HEK293T (cell line): ENCODE measurements around the gene TBC1D5.
"Not testable (repeated sequence)": the region's sequence is repeated elsewhere in the genome, so short reads cannot be mapped to it uniquely, and the experiment has no call there.

Experiments used
- CTCF ChIA-PET: fragments of 350-600 bp; formaldehyde crosslinking; extraction: SDS; loops from one replicate; lab custom pipeline; 2021; ENCODE audit warnings: antibody characterized with exemption, inconsistent platforms; lab: Yijun Ruan, JAX
- POLR2A ChIA-PET: fragments of 350-600 bp; formaldehyde crosslinking; extraction: SDS; loops from one replicate; lab custom pipeline; 2020; ENCODE audit warnings: antibody characterized with exemption, inconsistent platforms; lab: Yijun Ruan, JAX
- DNase-seq: peaks from one replicate; pipeline ENCODE4 v3.0.0; 2012; ENCODE audit warnings: mixed read lengths; ENCODE audit errors: extremely low spot score
- ARNT ChIP-seq: fragments of 450-650 bp; IDR thresholded peaks from 2 replicates; pipeline ENCODE4 v1.6.1; 2017; ENCODE audit warnings: mild to moderate bottlenecking
- BHLHE40 ChIP-seq: fragments of 450-650 bp; IDR thresholded peaks from 2 replicates; pipeline ENCODE4 v1.6.1; 2016; ENCODE audit warnings: mild to moderate bottlenecking, moderate library complexity, borderline replicate concordance
- CTBP1 ChIP-seq: fragments of 450-650 bp; IDR thresholded peaks from 2 replicates; pipeline ENCODE4 v1.6.1; 2016; ENCODE audit warnings: borderline replicate concordance
- ELF4 ChIP-seq: fragments of 450-650 bp; IDR thresholded peaks from 2 replicates; pipeline ENCODE4 v1.6.1; 2017; ENCODE audit warnings: antibody characterized with exemption
- FOXA1 ChIP-seq: fragments of 450-650 bp; IDR thresholded peaks from 2 replicates; pipeline ENCODE4 v1.6.1; 2016; ENCODE audit warnings: mild to moderate bottlenecking
- FOXK2 ChIP-seq: fragments of 450-650 bp; IDR thresholded peaks from 2 replicates; pipeline ENCODE4 v1.6.1; 2016; ENCODE audit warnings: mild to moderate bottlenecking
- FOXM1 ChIP-seq: fragments of 450-650 bp; IDR thresholded peaks from 2 replicates; pipeline ENCODE4 v1.6.1; 2017; ENCODE audit warnings: mild to moderate bottlenecking, borderline replicate concordance
- HDGF ChIP-seq: fragments of 450-650 bp; IDR thresholded peaks from 2 replicates; pipeline ENCODE4 v1.6.1; 2017; ENCODE audit warnings: antibody characterized with exemption, borderline replicate concordance
- L3MBTL2 ChIP-seq: fragments of 450-650 bp; conservative IDR thresholded peaks from 2 replicates; pipeline ENCODE4 v1.6.1; 2016; ENCODE audit warnings: mild to moderate bottlenecking
- LEF1 ChIP-seq: fragments of 450-650 bp; IDR thresholded peaks from 2 replicates; pipeline ENCODE4 v1.6.1; 2017; ENCODE audit warnings: mild to moderate bottlenecking, borderline replicate concordance
- NFRKB ChIP-seq: fragments of 450-650 bp; IDR thresholded peaks from 2 replicates; pipeline ENCODE4 v1.6.1; 2016; ENCODE audit warnings: mild to moderate bottlenecking, moderate library complexity
- PKNOX1 ChIP-seq: fragments of 450-650 bp; IDR thresholded peaks from 2 replicates; pipeline ENCODE4 v1.6.1; 2016
- SP1 ChIP-seq: fragments of 450-650 bp; IDR thresholded peaks from 2 replicates; pipeline ENCODE4 v1.6.1; 2017
- SUZ12 ChIP-seq: fragments of 450-650 bp; IDR thresholded peaks from 2 replicates; pipeline ENCODE4 v1.6.1; 2016; ENCODE audit warnings: mild to moderate bottlenecking
- TARDBP ChIP-seq: fragments of 450-650 bp; IDR thresholded peaks from 2 replicates; pipeline ENCODE4 v1.6.1; 2016
- ZNF384 ChIP-seq: fragments of 450-650 bp; IDR thresholded peaks from 2 replicates; pipeline ENCODE4 v1.6.1; 2016

The TBC1D5 gene

GRCh38 chr3:17639257-17639656 is 103.2 kb downstream of the TBC1D5 start:
- TF ChIP-seq CTBP1 (no peak), HDGF (no peak), LEF1 (no peak), NFRKB (no peak), SUZ12 (no peak), PKNOX1 (no peak), FOXK2 (no peak), ELF4 (no peak), SP1 (no peak), ZNF384 (no peak), FOXA1 (no peak), BHLHE40 (no peak), ARNT (no peak), TARDBP (no peak), FOXM1 (no peak), L3MBTL2 (no peak)
- no peak for DNase-seq
- ChIA-PET CTCF (interaction anchor here (1.0 kb wide), 1 partner anchor 11 kb away, joined by 5 read pairs; no protein-coding TSS in a partner anchor), POLR2A (no interaction called here)

- ChIA-PET CTCF (no interaction called here), POLR2A (no interaction called here)
- no peak for DNase-seq
- TF ChIP-seq ELF4 (no peak), FOXM1 (no peak), HDGF (no peak), TARDBP (no peak), ARNT (no peak), FOXA1 (no peak), LEF1 (no peak), CTBP1 (no peak), SUZ12 (no peak), ZNF384 (no peak), FOXK2 (no peak), BHLHE40 (no peak), NFRKB (no peak)
Observed at GRCh38 chr3:17638356-17638755, 104.1 kb downstream of the TBC1D5 start.

- DNase-seq, POLR2A ChIA-PET: not testable (repeated sequence)
- CTCF ChIA-PET: interaction anchor here (0.6 to 1.1 kb wide), 2 partner anchors 9 to 204 kb away, joined by 3 to 4 read pairs; no protein-coding TSS in a partner anchor
Observed at GRCh38 chr3:17635675-17636074, 106.8 kb downstream of the TBC1D5 start.

GRCh38 chr3:17634964-17635363 is 107.5 kb downstream of the TBC1D5 start:
- no peak for DNase-seq
- POLR2A ChIA-PET: no interaction called here
- CTCF ChIA-PET: no interaction called here
- TF ChIP-seq SUZ12 (no peak), ARNT (no peak), CTBP1 (no peak), TARDBP (no peak), HDGF (no peak), ZNF384 (no peak), ELF4 (no peak), FOXK2 (no peak), LEF1 (no peak), NFRKB (no peak), SP1 (no peak), PKNOX1 (no peak), L3MBTL2 (no peak), BHLHE40 (no peak), FOXM1 (no peak), FOXA1 (no peak)

- DNase-seq: no peak
- POLR2A ChIA-PET: no interaction called here
- no peak for TF ChIP-seq ARNT
- TF ChIP-seq SUZ12: no peak
- TF ChIP-seq TARDBP: no peak
- TF ChIP-seq BHLHE40: no peak
- TF ChIP-seq CTBP1: no peak
- no peak for TF ChIP-seq NFRKB
- no peak for TF ChIP-seq ZNF384
- CTCF ChIA-PET: no interaction called here
Observed at GRCh38 chr3:17634201-17634600, 108.2 kb downstream of the TBC1D5 start.

GRCh38 chr3:17632401-17633100 is 109.9 kb downstream of the TBC1D5 start:
- no peak for DNase-seq
- POLR2A ChIA-PET: no interaction called here
- CTCF ChIA-PET: no interaction called here
- TF ChIP-seq TARDBP (no peak), ARNT (no peak), HDGF (no peak), PKNOX1 (no peak), ZNF384 (no peak), ELF4 (no peak), NFRKB (no peak), SP1 (no peak), BHLHE40 (no peak), FOXK2 (no peak), FOXA1 (no peak), LEF1 (no peak)
